ENCODE results near the gene GPC2. TPM values are rescaled to one million over a fixed set of nuclear protein-coding genes. Genes with fewer than 3 reads are reported as not detected.

Gene GPC2
- polyA plus RNA-seq, 1 donor (not counting 4 experiments of a cell fraction or from before 2014, with no cell fraction given): 0.55 TPM

DNA sequence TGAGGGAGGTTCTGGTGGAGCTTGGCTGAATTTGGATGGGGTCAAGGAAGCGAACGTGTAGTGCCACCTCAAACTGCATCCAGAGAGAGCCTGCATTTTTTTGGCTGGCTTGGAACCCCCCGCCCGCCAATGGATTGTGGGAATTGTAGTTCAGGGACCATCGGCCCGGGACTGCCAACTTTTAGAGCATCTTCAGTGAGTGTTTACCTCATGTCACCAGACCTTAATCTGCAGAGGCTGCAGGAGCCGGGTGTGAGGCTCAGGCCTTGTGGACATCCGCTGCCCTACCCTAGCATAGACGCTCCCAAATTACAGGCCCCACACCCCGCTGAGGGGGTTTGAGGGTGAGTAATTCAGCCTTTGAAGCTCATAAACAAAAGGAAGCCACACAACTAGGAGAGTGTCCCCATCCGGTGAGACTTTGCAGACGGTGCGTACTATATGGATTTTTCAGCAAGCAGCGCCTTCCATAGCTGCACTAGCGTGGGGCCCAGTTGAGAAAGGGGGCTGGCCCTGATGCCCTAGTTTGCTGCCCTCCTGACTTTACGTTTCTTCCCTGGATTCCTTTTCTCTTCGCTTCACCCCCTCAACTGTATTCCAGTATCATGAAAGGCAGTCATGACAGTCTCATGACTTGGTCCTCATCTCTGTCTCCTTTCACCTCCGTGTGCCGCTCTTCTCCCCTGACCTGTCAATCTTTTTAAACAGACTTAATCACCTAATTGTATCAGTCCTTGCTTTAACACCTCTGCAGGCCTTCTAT is 57.0 kb downstream of the GPC2 start:
- peak overlapping the region; percentile 69 to 97 (median 81) for H3K4me3 ChIP-seq (ENCODE audit: control insufficient read depth in 2 of 3, extremely low read depth in 1 of 3, insufficient read depth in 2 of 3, low read depth in 1 of 3, low read length in 3 of 3)
- peaks cover 0 to 2% of the 10 kb centered on the region in 2 experiments for H3K36me3 ChIP-seq (ENCODE audit: control insufficient read depth in 2 of 2, extremely low read depth in 1 of 2, insufficient read depth in 2 of 2, low read length in 2 of 2)
- TF ChIP-seq, protein P1, sequence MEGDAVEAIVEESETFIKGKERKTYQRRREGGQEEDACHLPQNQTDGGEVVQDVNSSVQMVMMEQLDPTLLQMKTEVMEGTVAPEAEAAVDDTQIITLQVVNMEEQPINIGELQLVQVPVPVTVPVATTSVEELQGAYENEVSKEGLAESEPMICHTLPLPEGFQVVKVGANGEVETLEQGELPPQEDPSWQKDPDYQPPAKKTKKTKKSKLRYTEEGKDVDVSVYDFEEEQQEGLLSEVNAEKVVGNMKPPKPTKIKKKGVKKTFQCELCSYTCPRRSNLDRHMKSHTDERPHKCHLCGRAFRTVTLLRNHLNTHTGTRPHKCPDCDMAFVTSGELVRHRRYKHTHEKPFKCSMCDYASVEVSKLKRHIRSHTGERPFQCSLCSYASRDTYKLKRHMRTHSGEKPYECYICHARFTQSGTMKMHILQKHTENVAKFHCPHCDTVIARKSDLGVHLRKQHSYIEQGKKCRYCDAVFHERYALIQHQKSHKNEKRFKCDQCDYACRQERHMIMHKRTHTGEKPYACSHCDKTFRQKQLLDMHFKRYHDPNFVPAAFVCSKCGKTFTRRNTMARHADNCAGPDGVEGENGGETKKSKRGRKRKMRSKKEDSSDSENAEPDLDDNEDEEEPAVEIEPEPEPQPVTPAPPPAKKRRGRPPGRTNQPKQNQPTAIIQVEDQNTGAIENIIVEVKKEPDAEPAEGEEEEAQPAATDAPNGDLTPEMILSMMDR (optimal IDR thresholded peaks at IDR 0.05 in 1 of 3, IDR thresholded peaks at IDR 0.05 in 1 of 3, conservative IDR thresholded peaks at IDR 0.05 in 1 of 3; ENCODE audit: extremely low read depth in 1 of 3, insufficient read depth in 2 of 3, low read length in 3 of 3): no peak
- TF ChIP-seq EZH2 (IDR thresholded peaks at IDR 0.05; ENCODE audit: low read length): no peak
- H2AFZ ChIP-seq (ENCODE audit: control insufficient read depth, low read length): peak overlapping the region; percentile 98
- peak overlapping the region; percentile 94 for H3K27ac ChIP-seq (ENCODE audit: control insufficient read depth, insufficient read depth, low read length)
- H3K79me2 ChIP-seq (ENCODE audit: control insufficient read depth, insufficient read depth, low read length): peaks cover 15% of the 10 kb centered on the region
- peak overlapping the region; percentile 73 for H3K9ac ChIP-seq (ENCODE audit: control insufficient read depth, extremely low read depth, insufficient read depth, low read length)
- peak overlapping the region; percentile 92 for H3K4me2 ChIP-seq (ENCODE audit: control insufficient read depth, extremely low read depth, insufficient read depth, low read depth, low read length)
- H3K4me1 ChIP-seq (ENCODE audit: control insufficient read depth, extremely low read depth, insufficient read depth, low read length): peaks cover 10% of the 10 kb centered on the region
- DNase-seq (ENCODE audit: low read depth, low spot score): no peak
- H3K9me1 ChIP-seq (ENCODE audit: control insufficient read depth, extremely low read depth, insufficient read depth, low read length): no peaks in the 10 kb centered on the region
- H3K9me3 ChIP-seq (ENCODE audit: control insufficient read depth, low read depth, low read length): no peaks in the 10 kb centered on the region
- H3K27me3 ChIP-seq (ENCODE audit: control insufficient read depth, extremely low read depth, insufficient read depth, low read length): no peaks in the 10 kb centered on the region
- FAIRE-seq: no peak
- dilution Hi-C loops (cut with MboI; ENCODE audit: extremely low pct_ligation_motif_present, low sequenced_read_pairs): no loop called here
- H4K20me1 ChIP-seq (ENCODE audit: control insufficient read depth, extremely low read depth, insufficient read depth, low read length): peaks cover 3% of the 10 kb centered on the region

Other genes with a start within 250 kb of the GPC2 start
- not detected in 3 replicates for gene GJC3, start 247.8 kb downstream of the GPC2 start, polyA plus RNA-seq
- gene AZGP1, start 201.3 kb downstream of the GPC2 start, polyA plus RNA-seq: 0.14 to 1.3 TPM (median 1.3 TPM) in 3 replicates
- gene ZKSCAN1, start 161.8 kb downstream of the GPC2 start, polyA plus RNA-seq: 20.6 to 26.8 TPM (median 24.7 TPM) in 3 replicates
- 11.2 to 12.9 TPM (median 12.6 TPM) in 3 replicates for gene ZSCAN21, start 127.6 kb downstream of the GPC2 start, polyA plus RNA-seq
- gene ZNF3, start 95.7 kb downstream of the GPC2 start, polyA plus RNA-seq: 16.6 to 17.7 TPM (median 16.8 TPM) in 3 replicates
- gene COPS6, start 88.4 kb downstream of the GPC2 start, polyA plus RNA-seq: 144 to 184 TPM (median 171 TPM) in 3 replicates
- gene MCM7, start 76.0 kb downstream of the GPC2 start, polyA plus RNA-seq: 23.7 to 60.0 TPM (median 46.8 TPM) in 3 replicates
- gene AP4M1, start 75.7 kb downstream of the GPC2 start, polyA plus RNA-seq: 13.7 to 15.2 TPM (median 14.2 TPM) in 3 replicates
- 4.5 to 11.7 TPM (median 7.6 TPM) in 3 replicates for gene TAF6, start 58.0 kb downstream of the GPC2 start, polyA plus RNA-seq
- gene CNPY4, start 57.7 kb downstream of the GPC2 start, polyA plus RNA-seq: 7.7 to 9.9 TPM (median 9.8 TPM) in 3 replicates
- 0.21 to 0.50 TPM (median 0.46 TPM) in 3 replicates for gene MBLAC1, start 50.4 kb downstream of the GPC2 start, polyA plus RNA-seq
- gene LAMTOR4, start 28.5 kb downstream of the GPC2 start, polyA plus RNA-seq: 99.2 to 151 TPM (median 115 TPM) in 3 replicates
- 3.1 to 4.7 TPM (median 4.4 TPM) in 3 replicates for gene TRAPPC14, start 18.7 kb downstream of the GPC2 start, polyA plus RNA-seq
- 1.5 to 2.7 TPM (median 1.5 TPM) in 3 replicates for gene GAL3ST4, start 8.8 kb downstream of the GPC2 start, polyA plus RNA-seq
- gene STAG3, start 537 bp upstream of the GPC2 start, polyA plus RNA-seq: 0.10 to 0.28 TPM (median 0.15 TPM) in 3 replicates
- 0.31 to 0.41 TPM (median 0.36 TPM) in 3 replicates for gene PVRIG, start 42.6 kb upstream of the GPC2 start, polyA plus RNA-seq
- not detected in 3 replicates for gene SPDYE3, start 130.3 kb upstream of the GPC2 start, polyA plus RNA-seq
- 16.5 to 31.4 TPM (median 23.1 TPM) in 3 replicates for gene PILRB, start 180.7 kb upstream of the GPC2 start, polyA plus RNA-seq
- gene PILRA, start 196.1 kb upstream of the GPC2 start, polyA plus RNA-seq: 0.17 to 0.59 TPM (median 0.33 TPM) in 3 replicates